ENCODE measurements around the gene RAB5A. TPM values are rescaled to one million over a fixed set of nuclear protein-coding genes. Genes with fewer than 3 reads are reported as not detected.

Gene RAB5A
- total RNA-seq, 4 donors from 2014 or later: 80.6 to 105 (median 87.5) TPM

DNA sequence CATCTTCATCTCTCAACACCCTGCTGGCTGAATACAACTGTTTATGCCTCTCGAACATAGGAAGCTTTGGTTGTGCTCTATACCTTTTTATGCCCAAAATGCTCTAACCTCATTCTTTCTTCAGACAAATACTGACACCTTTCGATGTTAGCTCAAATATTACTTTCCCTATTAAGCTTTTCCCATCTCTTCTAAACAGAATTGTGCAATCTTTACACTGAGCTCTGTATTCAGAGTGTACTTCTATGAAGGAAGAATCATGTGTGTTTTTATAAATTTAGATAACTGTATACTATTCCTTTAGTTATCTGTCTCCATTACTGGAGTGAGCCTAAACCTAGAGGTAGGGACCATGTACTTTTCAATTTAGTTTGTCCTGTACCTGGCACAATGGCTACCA is 14.5 kb upstream of the RAB5A start:
- intact Hi-C loops (cut with DNase I; ENCODE audit: low total_unique reads) (no loop called here), in situ Hi-C loops (cut with MboI; ENCODE audit: low pct_ligation_motif_present in 1 of 4, low pct_unique_long_range_greater_than_20kb in 1 of 4, low sequenced_read_pairs in 3 of 4) (loop anchor here in 1 of 4 donors (25.0 kb wide), 1 partner anchor 255 kb away; the partner anchor contains the start of gene SGO1)
- no peaks in the 10 kb centered on the region for H3K36me3 ChIP-seq
- no peak overlapping the region for H3K27ac ChIP-seq
- no peaks in the 10 kb centered on the region for H3K27me3 ChIP-seq
- DNase-seq: no peak
- TF ChIP-seq EP300 (IDR thresholded peaks at IDR 0.05; ENCODE audit: low read depth): no peak
- TF ChIP-seq POLR2AphosphoS5 (IDR thresholded peaks at IDR 0.05): no peak
- TF ChIP-seq, protein P1, sequence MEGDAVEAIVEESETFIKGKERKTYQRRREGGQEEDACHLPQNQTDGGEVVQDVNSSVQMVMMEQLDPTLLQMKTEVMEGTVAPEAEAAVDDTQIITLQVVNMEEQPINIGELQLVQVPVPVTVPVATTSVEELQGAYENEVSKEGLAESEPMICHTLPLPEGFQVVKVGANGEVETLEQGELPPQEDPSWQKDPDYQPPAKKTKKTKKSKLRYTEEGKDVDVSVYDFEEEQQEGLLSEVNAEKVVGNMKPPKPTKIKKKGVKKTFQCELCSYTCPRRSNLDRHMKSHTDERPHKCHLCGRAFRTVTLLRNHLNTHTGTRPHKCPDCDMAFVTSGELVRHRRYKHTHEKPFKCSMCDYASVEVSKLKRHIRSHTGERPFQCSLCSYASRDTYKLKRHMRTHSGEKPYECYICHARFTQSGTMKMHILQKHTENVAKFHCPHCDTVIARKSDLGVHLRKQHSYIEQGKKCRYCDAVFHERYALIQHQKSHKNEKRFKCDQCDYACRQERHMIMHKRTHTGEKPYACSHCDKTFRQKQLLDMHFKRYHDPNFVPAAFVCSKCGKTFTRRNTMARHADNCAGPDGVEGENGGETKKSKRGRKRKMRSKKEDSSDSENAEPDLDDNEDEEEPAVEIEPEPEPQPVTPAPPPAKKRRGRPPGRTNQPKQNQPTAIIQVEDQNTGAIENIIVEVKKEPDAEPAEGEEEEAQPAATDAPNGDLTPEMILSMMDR (IDR thresholded peaks at IDR 0.05): no peak
- no peak for TF ChIP-seq POLR2A (IDR thresholded peaks at IDR 0.05)
- WGBS, 2 donors (ENCODE audit: low coverage in 1 of 2): 88 to 96% methylated on average over 2 of the region's 2 CpGs
- no peaks in the 10 kb centered on the region for H3K4me1 ChIP-seq
- H3K4me3 ChIP-seq: no peak overlapping the region
- no peaks in the 10 kb centered on the region for H3K9me3 ChIP-seq

DNA sequence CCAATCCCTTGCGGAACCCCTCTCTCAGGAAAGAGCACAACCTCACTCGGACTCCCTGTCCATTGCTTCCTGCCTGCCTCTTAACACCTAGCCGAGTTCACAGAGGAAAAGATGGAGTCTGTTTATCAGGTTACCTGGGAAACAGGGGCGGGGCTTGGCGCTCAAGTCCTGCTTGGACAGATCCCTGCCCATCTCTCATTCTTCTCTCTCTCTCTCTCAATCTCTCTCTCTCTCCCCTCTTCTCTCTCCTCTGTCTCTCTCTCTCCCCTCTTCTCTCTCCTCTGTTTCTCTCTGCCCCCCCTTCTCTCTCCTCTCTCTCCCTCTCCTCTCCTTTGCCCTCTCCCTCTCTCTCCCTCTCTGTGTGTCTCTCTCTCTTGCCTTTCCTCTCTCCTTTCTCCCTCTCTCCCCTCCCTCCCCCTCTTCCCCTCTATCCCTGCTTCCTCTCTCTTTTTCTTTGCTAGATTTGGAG is 12.8 kb upstream of the RAB5A start, which contains the start of gene EFHB:
Gene EFHB, minus strand, starts transcription at position 120 of the 469 bp plus-strand sequence. CDS start 199 bp downstream, outside the sequence.
- no peaks in the 10 kb centered on the region for H3K9me3 ChIP-seq
- intact Hi-C loops (cut with DNase I; ENCODE audit: low total_unique reads) (no loop called here), in situ Hi-C loops (cut with MboI; ENCODE audit: low pct_ligation_motif_present in 1 of 4, low pct_unique_long_range_greater_than_20kb in 1 of 4, low sequenced_read_pairs in 3 of 4) (loop anchor here in 1 of 4 donors (25.0 kb wide), 1 partner anchor 253 kb away; the partner anchor contains the start of gene SGO1)
- H3K27ac ChIP-seq: no peak within 1 kb of the TSS
- TF ChIP-seq EP300 (IDR thresholded peaks at IDR 0.05; ENCODE audit: low read depth) (no peak), POLR2A (IDR thresholded peaks at IDR 0.05) (no peak), POLR2AphosphoS5 (IDR thresholded peaks at IDR 0.05) (no peak)
- TF ChIP-seq, protein P1 (IDR thresholded peaks at IDR 0.05): no peak
- 25 to 41% methylated on average over 2 to 5 of the region's 5 CpGs for WGBS, 2 donors (ENCODE audit: low coverage in 1 of 2)
- DNase-seq: peak; percentile 63
- no peak within 1 kb of the TSS for H3K4me3 ChIP-seq
- H3K4me1 ChIP-seq: no peaks in the 10 kb centered on the region
- no peaks in the 10 kb centered on the region for H3K27me3 ChIP-seq
- no peaks in the 10 kb centered on the region for H3K36me3 ChIP-seq

GRCh38 chr3:19937459-19938294 is 9.2 kb upstream of the RAB5A start:
- no peaks in the 10 kb centered on the region for H3K9me3 ChIP-seq
- WGBS, 2 donors (ENCODE audit: low coverage in 1 of 2): 62 to 69% methylated on average over 6 to 7 of the region's 7 CpGs
- no peaks in the 10 kb centered on the region for H3K4me1 ChIP-seq
- no peaks in the 10 kb centered on the region for H3K36me3 ChIP-seq
- no peak overlapping the region for H3K27ac ChIP-seq
- in situ Hi-C loops (cut with MboI; ENCODE audit: low pct_ligation_motif_present in 1 of 4, low pct_unique_long_range_greater_than_20kb in 1 of 4, low sequenced_read_pairs in 3 of 4) (loop anchor here in 1 of 4 donors (25.0 kb wide), 1 partner anchor 250 kb away; the partner anchor contains the start of gene SGO1), intact Hi-C loops (cut with DNase I; ENCODE audit: low total_unique reads) (no loop called here)
- no peak overlapping the region for H3K4me3 ChIP-seq
- DNase-seq: no peak
- no peaks in the 10 kb centered on the region for H3K27me3 ChIP-seq
- TF ChIP-seq POLR2A (IDR thresholded peaks at IDR 0.05) (no peak), EP300 (IDR thresholded peaks at IDR 0.05; ENCODE audit: low read depth) (no peak), POLR2AphosphoS5 (IDR thresholded peaks at IDR 0.05) (no peak)
- TF ChIP-seq, protein P1 (IDR thresholded peaks at IDR 0.05): no peak

DNA sequence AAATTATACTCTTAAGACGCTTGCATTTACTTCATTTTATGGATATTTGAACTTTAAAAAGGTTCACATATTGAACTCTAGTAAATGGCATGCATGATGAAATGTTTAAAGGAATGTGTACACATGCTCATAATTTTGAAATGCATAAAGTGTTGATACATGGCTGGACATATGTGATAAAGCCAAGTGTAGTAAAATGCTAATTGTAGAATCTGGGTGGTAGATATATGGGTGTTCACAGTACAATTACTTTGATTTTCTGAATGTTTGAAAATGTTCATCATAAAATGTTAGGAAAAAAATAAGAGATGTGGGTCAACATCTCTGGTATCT is 8.6 kb upstream of the RAB5A start:
- in situ Hi-C loops (cut with MboI; ENCODE audit: low pct_ligation_motif_present in 1 of 4, low pct_unique_long_range_greater_than_20kb in 1 of 4, low sequenced_read_pairs in 3 of 4): loop anchor here in 1 of 4 donors (25.0 kb wide), 1 partner anchor 249 kb away; the partner anchor contains the start of gene SGO1

More for the DNA sequence above, 8.6 kb upstream of the RAB5A start:
- H3K27ac ChIP-seq: no peak overlapping the region
- no peaks in the 10 kb centered on the region for H3K4me1 ChIP-seq
- TF ChIP-seq POLR2AphosphoS5 (IDR thresholded peaks at IDR 0.05) (no peak), POLR2A (IDR thresholded peaks at IDR 0.05) (no peak), EP300 (IDR thresholded peaks at IDR 0.05; ENCODE audit: low read depth) (no peak)
- TF ChIP-seq, protein P1 (IDR thresholded peaks at IDR 0.05): no peak
- WGBS, 2 donors (ENCODE audit: low coverage in 1 of 2): 87 to 100% methylated on average over 1 of the region's 1 CpG
- no peaks in the 10 kb centered on the region for H3K36me3 ChIP-seq
- no peak for DNase-seq
- H3K4me3 ChIP-seq: no peak overlapping the region
- no peaks in the 10 kb centered on the region for H3K9me3 ChIP-seq
- intact Hi-C loops (cut with DNase I; ENCODE audit: low total_unique reads): no loop called here
- no peaks in the 10 kb centered on the region for H3K27me3 ChIP-seq

All from transverse colon (tissue), 4 donors.